ENCODE data around the gene NEGR1.

Gene NEGR1

GRCh38 chr1:71676979-71677925, 605.1 kb downstream of the NEGR1 start:
- no peak overlapping the region for H3K4me3 ChIP-seq (ENCODE audit: low read depth, low read length)
- no peak for DNase-seq (ENCODE audit: low read depth)
- TF ChIP-seq CTCF (IDR thresholded peaks at IDR 0.05; ENCODE audit: low read depth, low read length, missing control alignments), result no peak

GRCh38 chr1:71668065-71668464, 614.3 kb downstream of the NEGR1 start:
- no peak for DNase-seq (ENCODE audit: low read depth)
- TF ChIP-seq CTCF (IDR thresholded peaks at IDR 0.05; ENCODE audit: low read depth, low read length, missing control alignments), result no peak
- no peak overlapping the region for H3K4me3 ChIP-seq (ENCODE audit: low read depth, low read length)

DNA sequence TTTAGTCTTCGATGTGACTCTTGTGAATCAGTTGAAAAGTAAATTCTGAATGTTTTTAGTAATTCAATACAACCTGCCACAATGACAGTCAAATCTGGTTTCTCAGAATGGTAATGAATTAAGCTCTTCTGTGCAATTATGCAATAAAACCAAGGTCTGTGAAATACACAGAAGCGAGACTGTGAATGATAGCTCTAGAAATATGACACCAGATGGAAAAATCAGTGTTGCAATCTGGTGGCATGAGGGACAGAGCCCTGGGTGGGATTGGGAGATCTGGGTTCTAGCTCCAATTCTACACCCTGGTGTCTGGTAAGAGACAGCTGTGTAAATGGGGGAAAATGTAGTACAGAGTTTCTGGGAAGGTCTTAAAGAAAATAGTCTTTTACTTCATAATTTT, 615.1 kb downstream of the NEGR1 start:
- no peak for DNase-seq (ENCODE audit: low read depth)
- no peak overlapping the region for H3K4me3 ChIP-seq (ENCODE audit: low read depth, low read length)
- no peak for TF ChIP-seq CTCF (IDR thresholded peaks at IDR 0.05; ENCODE audit: low read depth, low read length, missing control alignments)

GRCh38 chr1:71666609-71667008, 615.7 kb downstream of the NEGR1 start:
- no peak overlapping the region for H3K4me3 ChIP-seq (ENCODE audit: low read depth, low read length)
- DNase-seq (ENCODE audit: low read depth), result no peak
- no peak for TF ChIP-seq CTCF (IDR thresholded peaks at IDR 0.05; ENCODE audit: low read depth, low read length, missing control alignments)

- no peak for TF ChIP-seq CTCF (IDR thresholded peaks at IDR 0.05; ENCODE audit: low read depth, low read length, missing control alignments)
- no peak overlapping the region for H3K4me3 ChIP-seq (ENCODE audit: low read depth, low read length)
- DNase-seq (ENCODE audit: low read depth), result no peak
Observed at GRCh38 chr1:71660411-71660810, 621.9 kb downstream of the NEGR1 start.

- no peak for TF ChIP-seq CTCF (IDR thresholded peaks at IDR 0.05; ENCODE audit: low read depth, low read length, missing control alignments)
- H3K4me3 ChIP-seq (ENCODE audit: low read depth, low read length), result no peak overlapping the region
- DNase-seq (ENCODE audit: low read depth), result no peak
Observed at GRCh38 chr1:71657891-71658679, 624.3 kb downstream of the NEGR1 start.
